Motor neuron (in vitro differentiated cells): Measurements from ENCODE around the gene TRIM66. TPM values are rescaled to one million over a fixed set of nuclear protein-coding genes. Genes with fewer than 3 reads are reported as not detected.
A peak's percentile ranks its signal among the peaks of the same experiment; 100 is the strongest.
"Not testable (repeated sequence)": the region's sequence is repeated elsewhere in the genome, so short reads cannot be mapped to it uniquely, and the experiment has no call there.

ENCODE experiments used
- ATAC-seq, 8 experiments: fragments of 200-7000 bp; cut with Tn5 transposase; replicated peaks in 6 of 8; 2 replicates each; pipeline ENCODE4 v1.8.0; 2021; ENCODE audit warnings: mild to moderate bottlenecking in 8 of 8, moderate library complexity in 8 of 8
- H3K27ac ChIP-seq, 2 donors: fragments of 250-450 bp; sonication (Bioruptor Pico); 2 replicates each; pipeline ENCODE4 v1.9.0; 2021; ENCODE audit warnings: antibody characterized with exemption in 2 of 2, mild to moderate bottlenecking in 2 of 2, moderate library complexity in 1 of 2
- H3K4me1 ChIP-seq, 2 donors: fragments of 250-450 bp; sonication (Bioruptor Pico); replicated peaks in 1 of 2; 2 replicates each; pipeline ENCODE4 v1.6.1; 2021; ENCODE audit warnings: antibody characterized with exemption in 2 of 2, mild to moderate bottlenecking in 2 of 2, moderate library complexity in 1 of 2
- H3K4me3 ChIP-seq, 5 donors: fragments of 250-450 bp; sonication (Bioruptor Pico); 2 replicates each; pipeline ENCODE4 v1.9.0; 2021; ENCODE audit warnings: antibody characterized with exemption in 5 of 5, mild to moderate bottlenecking in 5 of 5, moderate library complexity in 4 of 5
- WGBS, 10 experiments: fragments of 450-650 bp; shearing (Covaris generic); methylation state at CpG; one replicate each; pipeline ENCODE4 v1.0.0; 2022; 5-methylcytosine and 5-hydroxymethylcytosine counted together
- in situ Hi-C, 9 experiments: fragments of 400-800 bp; cut with MboI; loops; one replicate each; pipeline ENCODE4 v1.15.0; 2021; ENCODE audit warnings: low sequenced_read_pairs in 9 of 9, low pct_unique_long_range_greater_than_20kb in 2 of 9; ENCODE audit not compliant: unreplicated experiment in 9 of 9
- total RNA-seq, 8 experiments: library from RNA; unstranded; fragments of 300-600 nt; gene quantifications; 2 replicates each; pipeline versions ENCODE4 v1.2.3 to v1.2.4, GENCODE V29; 2022

TRIM66 gene
- total RNA-seq, 8 experiments from 2014 or later: 3.5 to 25.7 (median 10.1) TPM

GRCh38 chr11:8685820-8686219, 3.4 kb upstream of the TRIM66 start:
- 42 to 100% (median 85%) methylated on average over 2 of the region's 2 CpGs; no CpG with 5 or more reads in 3 of the 10 experiments for WGBS, 10 experiments
- H3K27ac ChIP-seq: no peak overlapping the region
- H3K4me1 ChIP-seq: peaks cover 19 to 28% of the 10 kb centered on the region in 2 donors
- no peak for ATAC-seq
- H3K4me3 ChIP-seq: no peak overlapping the region
- in situ Hi-C loops: no loop called here

DNA sequence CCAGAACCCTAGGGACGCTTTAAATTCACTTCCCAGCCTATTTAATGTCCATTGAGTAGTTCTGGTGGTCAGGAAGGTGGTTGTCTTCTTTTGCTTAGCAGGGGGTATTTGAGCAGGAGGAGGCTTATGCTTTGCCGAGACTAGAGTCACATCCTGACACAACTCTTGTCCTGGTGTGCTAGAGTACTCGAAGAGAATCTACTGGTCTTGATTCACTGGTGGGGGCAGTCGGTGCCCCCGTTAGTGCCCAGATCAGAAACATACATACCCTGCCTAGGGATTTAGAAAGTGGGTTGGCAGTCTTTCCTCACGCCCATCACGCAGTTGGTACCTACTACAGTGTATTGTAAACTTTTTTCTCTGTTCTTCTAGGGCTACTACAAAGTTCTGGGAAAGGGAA, 2.8 kb upstream of the TRIM66 start:
- no peak for ATAC-seq
- WGBS, 10 experiments: 53 to 98% (median 70%) methylated on average over 2 to 6 of the region's 7 CpGs; no CpG with 5 or more reads in 3 of the 10 experiments
- H3K27ac ChIP-seq: no peak overlapping the region
- H3K4me3 ChIP-seq: no peak overlapping the region
- peaks cover 19 to 28% of the 10 kb centered on the region in 2 donors for H3K4me1 ChIP-seq
- in situ Hi-C loops: no loop called here

- no peak for ATAC-seq
- 42 to 100% (median 89%) methylated on average over 1 to 5 of the region's 6 CpGs for WGBS, 10 experiments
- Histone ChIP-seq H3K27ac (no peak overlapping the region), H3K4me3 (peak overlapping the region in 1 of 5 donors; percentile 94), H3K4me1 (peaks cover 19 to 28% of the 10 kb centered on the region in 2 donors)
- in situ Hi-C loops: no loop called here
Observed at GRCh38 chr11:8684600-8685290, 2.3 kb upstream of the TRIM66 start.

DNA sequence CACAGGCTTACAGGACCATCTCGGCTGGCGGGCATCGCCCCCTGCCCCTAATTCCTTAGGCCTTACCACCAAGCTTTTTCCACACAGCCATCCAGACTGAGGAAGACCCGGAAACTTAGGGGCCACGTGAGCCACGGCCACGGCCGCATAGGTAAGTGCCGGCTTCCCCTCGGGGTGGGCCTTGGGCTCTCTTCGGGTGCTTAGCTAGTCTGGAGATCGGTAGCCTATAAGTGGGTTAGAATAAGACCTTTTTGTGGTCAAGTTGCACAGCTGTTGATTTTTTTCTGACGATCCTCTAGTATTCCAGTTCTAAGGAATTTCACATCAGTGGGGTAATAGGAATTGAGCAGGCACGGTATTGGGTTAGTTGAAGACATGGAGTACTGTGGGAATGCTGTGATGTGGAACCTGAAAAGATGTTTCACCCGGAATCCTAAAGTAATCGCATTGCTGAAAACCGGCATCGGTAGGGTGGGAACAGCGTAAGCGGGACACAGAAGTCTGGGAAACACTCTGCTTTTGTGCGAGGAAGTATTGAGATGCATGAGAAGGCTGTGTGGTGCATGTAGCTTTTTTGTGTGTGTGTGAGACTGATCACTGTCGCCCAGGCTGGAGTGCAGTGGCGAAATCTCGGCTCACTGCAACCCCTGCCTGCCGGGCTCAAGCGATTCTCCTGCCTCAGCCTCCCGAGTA, 796 bp upstream of the TRIM66 start:
- H3K27ac ChIP-seq: peak overlapping the region; percentile 95 to 98
- ATAC-seq: peak in 4 of 8 experiments; percentile 1 to 12 (median 2)
- WGBS, 10 experiments: 0 to 8% (median 1%) methylated on average over 1 to 23 of the region's 27 CpGs
- H3K4me3 ChIP-seq: peak overlapping the region; percentile 66 to 96 (median 95)
- H3K4me1 ChIP-seq: peaks cover 19 to 22% of the 10 kb centered on the region in 2 donors
- in situ Hi-C loops: no loop called here

GRCh38 chr11:8681837-8682302, 595 bp downstream of the TRIM66 start:
- WGBS, 10 experiments: 7 to 100% (median 42%) methylated on average over 1 to 13 of the region's 14 CpGs; no CpG with 5 or more reads in 2 of the 10 experiments
- Histone ChIP-seq H3K4me1 (peaks cover 11 to 13% of the 10 kb centered on the region in 2 donors), H3K4me3 (peak overlapping the region; percentile 66 to 96 (median 95)), H3K27ac (peak overlapping the region; percentile 95 to 98)
- in situ Hi-C loops: no loop called here
- ATAC-seq: no peak

- 67 to 100% (median 92%) methylated on average over 1 of the region's 1 CpG; no CpG with 5 or more reads in 6 of the 10 experiments for WGBS, 10 experiments
- ATAC-seq: no peak
- in situ Hi-C loops: no loop called here
- H3K27ac ChIP-seq: no peak overlapping the region
- H3K4me3 ChIP-seq: no peak overlapping the region
- peaks cover 8% of the 10 kb centered on the region in 2 donors for H3K4me1 ChIP-seq
Observed at GRCh38 chr11:8679006-8679405, 3.5 kb downstream of the TRIM66 start.

DNA sequence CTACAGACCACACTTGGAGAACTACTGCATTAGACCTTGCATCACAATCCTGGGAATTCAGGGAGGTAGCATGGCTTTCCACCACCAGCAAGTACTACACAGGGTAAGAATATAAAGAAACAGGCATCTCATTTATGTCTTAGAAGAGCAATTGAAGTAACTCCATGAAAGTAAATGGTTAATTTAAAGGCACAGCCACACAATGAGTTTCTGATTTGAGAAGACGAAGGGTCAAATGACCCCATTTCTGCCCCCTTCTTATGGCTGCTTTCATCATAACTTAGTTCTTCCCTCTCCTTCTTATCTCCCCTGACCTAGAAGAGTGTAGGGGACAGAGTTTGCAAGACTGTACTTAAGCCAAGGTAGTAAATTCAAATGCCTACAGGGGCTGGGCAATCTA, 6.0 kb downstream of the TRIM66 start:
- WGBS, 10 experiments: 60 to 100% (median 92%) methylated on average over 1 of the region's 1 CpG; no CpG with 5 or more reads in 2 of the 10 experiments
- H3K27ac ChIP-seq: no peak overlapping the region
- no peak for ATAC-seq
- in situ Hi-C loops: no loop called here
- H3K4me3 ChIP-seq: no peak overlapping the region
- H3K4me1 ChIP-seq: peaks cover 11% of the 10 kb centered on the region in 2 donors

DNA sequence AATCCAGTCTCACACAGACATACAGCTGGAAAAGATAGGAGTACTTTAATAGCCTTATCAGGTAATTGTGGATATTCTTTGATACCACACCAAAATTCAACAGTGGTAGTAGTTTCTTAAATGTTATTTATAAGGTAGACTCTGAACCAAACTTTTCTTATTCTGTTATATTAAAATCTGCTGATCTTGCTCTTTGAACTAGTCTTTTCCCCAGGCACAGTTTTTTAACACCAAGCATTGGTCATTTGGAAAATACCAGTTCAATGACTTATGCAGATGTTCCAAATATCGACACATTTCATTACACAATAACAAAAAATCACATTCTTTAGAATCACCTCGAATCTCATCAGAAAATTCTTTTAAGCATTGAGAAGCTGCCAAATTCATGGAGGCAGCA, 7.6 kb downstream of the TRIM66 start:
- in situ Hi-C loops: no loop called here
- 33 to 100% (median 67%) methylated on average over 1 to 2 of the region's 2 CpGs for WGBS, 10 experiments
- ATAC-seq: no peak
- no peak overlapping the region for H3K4me3 ChIP-seq
- no peak overlapping the region for H3K27ac ChIP-seq
- peaks cover 17 to 23% of the 10 kb centered on the region in 2 donors for H3K4me1 ChIP-seq

- H3K27ac ChIP-seq: peak overlapping the region; percentile 73 to 79
- in situ Hi-C loops: no loop called here
- H3K4me3 ChIP-seq: no peak overlapping the region
- H3K4me1 ChIP-seq: peaks cover 17 to 23% of the 10 kb centered on the region in 2 donors
- ATAC-seq: no peak
- 83 to 100% (median 100%) methylated on average over 1 to 2 of the region's 2 CpGs; no CpG with 5 or more reads in 2 of the 10 experiments for WGBS, 10 experiments
Observed at GRCh38 chr11:8672346-8672745, 10.1 kb downstream of the TRIM66 start.

GRCh38 chr11:8671651-8672062, 10.8 kb downstream of the TRIM66 start:
- ATAC-seq: peak; percentile 37 to 66 (median 48)
- 0 to 50% methylated on average over 1 of the region's 1 CpG; no CpG with 5 or more reads in 8 of the 10 experiments for WGBS, 10 experiments
- in situ Hi-C loops: no loop called here
- Histone ChIP-seq H3K27ac (peak overlapping the region; percentile 73 to 79), H3K4me1 (peaks cover 17 to 23% of the 10 kb centered on the region in 2 donors), H3K4me3 (no peak overlapping the region)

DNA sequence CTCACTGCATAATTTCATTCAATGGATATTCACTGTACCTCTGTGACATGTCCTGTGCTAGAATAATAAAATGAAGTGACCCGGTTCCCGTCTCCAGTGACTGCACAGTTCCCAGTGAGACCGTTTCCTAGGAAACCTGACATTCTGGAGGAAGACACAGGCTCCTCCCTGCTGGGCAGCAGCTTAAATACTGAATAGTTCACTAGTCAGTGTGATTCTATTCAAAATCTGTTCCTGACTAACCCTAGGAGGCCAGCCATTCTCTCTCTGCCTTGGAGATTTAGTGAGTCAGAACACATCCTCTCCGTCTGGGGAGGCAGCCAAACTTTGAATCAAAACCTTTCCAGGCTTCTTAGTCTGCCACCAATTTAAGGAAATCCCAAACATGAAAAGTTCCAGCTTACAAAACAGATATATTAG, 11.3 kb downstream of the TRIM66 start:
- peak; percentile 82 to 100 (median 98) for ATAC-seq
- Histone ChIP-seq H3K4me1 (peaks cover 17 to 23% of the 10 kb centered on the region in 2 donors), H3K27ac (peak overlapping the region; percentile 73 to 79), H3K4me3 (no peak overlapping the region)
- WGBS, 10 experiments: 0 to 59% (median 0%) methylated on average over 1 to 4 of the region's 4 CpGs; no CpG with 5 or more reads in 1 of the 10 experiments
- in situ Hi-C loops: no loop called here

DNA sequence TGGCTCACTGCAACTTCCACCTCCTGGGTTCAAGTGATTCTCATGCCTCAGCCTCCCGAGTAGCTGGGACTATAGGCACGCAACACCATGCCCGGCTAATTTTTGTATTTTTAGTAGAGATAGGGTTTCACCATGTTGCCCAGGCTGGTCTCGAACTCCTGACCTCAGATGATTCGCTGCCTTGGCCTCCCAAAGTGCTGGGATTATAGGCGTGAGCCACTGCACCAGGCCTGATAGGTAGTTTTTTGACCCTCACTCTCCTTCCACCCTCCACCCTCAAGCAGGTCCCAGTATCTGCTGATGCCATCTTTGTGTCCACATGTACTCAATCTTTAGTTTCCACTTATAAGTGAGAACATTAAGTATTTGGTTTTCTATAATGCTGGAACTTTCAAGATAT, 12.4 kb downstream of the TRIM66 start:
- ATAC-seq, H3K27ac ChIP-seq, in situ Hi-C loops, H3K4me3 ChIP-seq: not testable (repeated sequence)
- peaks cover 18 to 23% of the 10 kb centered on the region in 2 donors for H3K4me1 ChIP-seq
- WGBS, 10 experiments: 80 to 95% (median 89%) methylated on average over 1 to 6 of the region's 6 CpGs; no CpG with 5 or more reads in 2 of the 10 experiments

- no peak for ATAC-seq
- H3K4me1 ChIP-seq: peaks cover 18 to 19% of the 10 kb centered on the region in 2 donors
- no peak overlapping the region for H3K4me3 ChIP-seq
- no peak overlapping the region for H3K27ac ChIP-seq
- in situ Hi-C loops: no loop called here
- WGBS, 10 experiments: 100% methylated on average over 1 of the region's 1 CpG; no CpG with 5 or more reads in 4 of the 10 experiments
Observed at GRCh38 chr11:8665222-8665621, 17.2 kb downstream of the TRIM66 start.
